SKM-1 treated with dmso at 0.1 percent for 144 hours (cell line): Measurements from ENCODE around the gene CA10.

ENCODE experiments used
- DNase-seq: peaks from one replicate; lab custom pipeline; 2025; ENCODE audit not compliant: unreplicated experiment; lab: John Stamatoyannopoulos, UW

Gene CA10

DNA sequence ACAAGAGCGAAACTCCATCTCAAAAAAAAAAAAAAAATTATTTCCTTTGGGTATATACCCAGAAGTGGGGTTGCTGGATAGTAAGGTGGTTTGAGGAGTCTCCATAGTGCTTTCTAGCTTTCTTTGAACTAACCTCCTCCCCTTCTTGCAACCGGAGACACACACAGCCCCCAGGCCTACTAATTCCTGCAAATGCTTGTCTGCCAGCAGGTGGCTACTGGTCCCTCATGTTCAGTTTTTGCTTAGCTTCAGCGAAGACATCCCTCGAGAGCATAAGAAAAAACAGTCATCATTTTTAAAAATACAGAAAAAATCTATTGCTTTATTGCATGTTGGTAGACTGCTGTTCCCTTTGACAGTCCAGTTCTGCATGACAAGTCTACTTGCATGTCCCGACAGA, 459.2 kb downstream of the CA10 start:
- no peak for DNase-seq

DNA sequence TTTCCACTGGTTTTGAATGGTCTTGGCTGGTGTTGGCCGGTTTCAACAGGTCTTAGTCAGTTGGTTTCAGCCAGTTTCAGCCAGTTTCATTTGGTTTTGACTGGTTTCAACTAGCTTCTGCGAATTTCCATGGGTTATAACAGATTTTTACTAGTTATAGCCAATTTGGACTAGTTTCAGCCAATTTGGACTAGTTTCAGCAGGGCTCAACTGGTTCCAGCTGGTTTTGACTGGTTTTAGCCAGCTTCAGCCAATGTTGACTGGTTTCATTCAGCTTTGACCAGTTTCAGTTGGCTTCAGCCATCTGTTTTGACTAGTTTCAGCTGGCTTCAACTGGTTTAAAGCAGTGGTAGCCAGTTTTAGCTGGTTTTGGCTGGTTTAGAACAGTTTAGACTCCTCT, 465.6 kb downstream of the CA10 start:
- DNase-seq = no peak

DNA sequence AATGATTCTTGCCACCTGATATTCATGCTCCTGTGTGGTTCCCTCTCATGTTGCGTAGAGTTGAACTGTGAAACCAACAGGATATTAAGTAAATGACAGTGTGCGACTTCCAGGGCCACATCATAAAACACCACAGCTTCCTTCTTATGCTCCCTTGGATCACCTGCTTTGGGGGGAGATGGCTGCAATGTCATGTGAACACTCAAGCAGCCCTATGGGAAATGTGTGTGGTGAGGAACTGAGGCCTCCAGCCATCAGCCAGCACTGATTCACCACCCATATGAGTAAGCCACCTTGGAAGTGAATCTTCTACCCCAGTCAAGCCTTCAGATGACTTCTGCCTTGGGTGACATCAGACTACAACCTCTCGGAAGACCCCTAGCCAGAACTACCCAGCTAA, 470.6 kb downstream of the CA10 start:
- no peak for DNase-seq

DNA sequence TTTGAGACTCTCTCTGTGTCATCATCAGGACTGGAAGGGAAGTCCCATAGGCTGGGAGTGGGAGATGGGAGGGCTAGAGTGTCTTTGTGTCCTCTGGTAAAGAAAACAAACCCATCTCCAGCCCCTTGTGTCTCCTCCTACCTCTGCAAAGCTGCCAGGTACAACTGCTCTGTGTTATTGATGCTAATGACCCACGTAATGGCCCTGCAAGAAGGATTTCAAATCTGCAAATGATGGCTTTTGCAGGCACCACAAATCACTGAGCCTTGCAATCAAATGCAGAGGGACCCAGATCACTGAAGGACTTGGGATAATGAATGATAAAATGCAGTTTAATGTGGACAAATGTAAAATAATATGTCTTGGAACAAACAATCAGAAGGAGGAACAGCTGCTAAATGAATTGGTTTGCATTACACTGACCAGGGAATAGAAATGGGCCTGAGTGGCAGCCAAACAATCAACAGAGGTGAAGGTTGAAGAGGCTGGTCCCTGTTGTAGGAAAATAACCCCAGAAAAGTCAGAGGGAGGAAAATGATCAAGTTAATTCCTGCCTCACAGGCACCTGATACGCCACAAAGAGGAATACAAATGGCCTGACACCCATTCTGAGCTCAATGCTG, 473.1 kb downstream of the CA10 start:
- no peak for DNase-seq

DNA sequence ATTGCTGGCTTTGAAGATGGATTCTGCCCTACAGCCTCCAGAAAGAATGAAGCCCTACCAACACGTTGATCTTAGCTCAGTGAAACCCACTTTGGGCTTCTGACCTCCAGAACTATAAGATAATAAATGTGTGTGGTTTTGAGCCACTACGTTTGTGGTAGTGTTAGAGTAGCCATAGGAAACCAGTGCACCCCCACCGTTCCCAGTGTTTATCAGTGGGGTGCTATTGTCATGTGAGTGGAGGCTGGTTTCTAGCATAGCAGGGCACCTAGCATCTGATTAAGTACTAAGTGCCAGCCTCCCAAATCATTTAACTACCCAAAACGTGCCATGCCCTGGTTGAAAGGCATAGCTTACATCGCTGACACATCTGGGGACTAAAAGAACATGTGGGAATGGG, 474.3 kb downstream of the CA10 start:
- DNase-seq = no peak

DNA sequence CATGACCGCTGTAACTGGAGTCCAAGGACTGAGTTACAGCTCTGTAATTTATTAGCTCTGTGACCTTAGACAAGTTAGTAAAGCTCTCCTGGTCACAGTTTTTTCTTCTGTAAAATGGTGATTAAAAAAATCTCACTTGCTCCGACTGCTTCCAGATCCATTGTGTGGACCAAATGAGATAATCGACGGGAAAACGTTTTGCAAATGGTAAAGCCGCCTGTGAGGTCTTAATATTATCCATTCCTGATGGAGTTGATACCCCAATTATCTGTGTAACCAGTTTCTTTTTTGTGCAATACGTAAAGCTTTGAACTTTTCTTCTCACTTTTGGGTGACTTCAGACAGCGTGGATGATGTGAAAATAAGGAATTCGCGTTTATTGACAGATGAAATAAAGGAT, 475.2 kb downstream of the CA10 start:
- no peak for DNase-seq

DNA sequence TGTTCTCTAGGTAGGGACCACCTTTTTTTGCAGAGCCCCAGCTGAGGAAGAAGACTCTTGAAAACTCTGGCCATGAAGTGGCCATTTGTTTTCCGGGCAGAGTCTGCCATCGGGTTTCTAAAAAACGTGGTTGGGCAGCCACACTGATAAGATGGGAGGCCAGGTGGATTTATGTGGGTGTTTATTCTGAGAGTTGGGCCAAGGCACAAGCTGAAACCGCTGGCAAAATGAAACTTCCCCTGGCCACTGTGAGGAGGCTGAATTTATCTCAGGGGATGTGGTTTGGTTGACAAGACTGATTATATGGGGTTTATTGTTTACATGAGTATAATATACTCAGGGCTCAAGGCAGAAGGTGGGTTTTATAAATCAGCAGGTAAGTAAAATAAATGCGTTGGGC, 476.4 kb downstream of the CA10 start:
- no peak for DNase-seq

DNA sequence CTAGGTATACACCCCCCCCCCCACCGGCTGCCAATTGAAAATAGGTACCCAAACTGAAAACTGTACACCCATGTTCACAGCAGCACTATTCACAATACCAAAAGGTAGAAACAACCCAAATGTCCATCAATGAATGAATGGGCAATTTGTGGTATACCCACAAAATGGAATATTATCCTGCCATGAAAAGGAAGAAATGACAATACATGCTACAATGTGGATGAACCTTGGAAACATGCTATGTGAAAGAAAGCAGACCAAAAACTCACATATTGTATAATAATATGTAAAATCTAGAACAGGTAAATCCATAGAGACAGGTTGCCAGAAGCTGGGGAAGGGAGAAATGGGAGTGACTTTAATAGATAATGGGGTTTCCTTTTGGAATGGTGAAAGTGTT, 480.6 kb downstream of the CA10 start:
- DNase-seq = no peak

DNA sequence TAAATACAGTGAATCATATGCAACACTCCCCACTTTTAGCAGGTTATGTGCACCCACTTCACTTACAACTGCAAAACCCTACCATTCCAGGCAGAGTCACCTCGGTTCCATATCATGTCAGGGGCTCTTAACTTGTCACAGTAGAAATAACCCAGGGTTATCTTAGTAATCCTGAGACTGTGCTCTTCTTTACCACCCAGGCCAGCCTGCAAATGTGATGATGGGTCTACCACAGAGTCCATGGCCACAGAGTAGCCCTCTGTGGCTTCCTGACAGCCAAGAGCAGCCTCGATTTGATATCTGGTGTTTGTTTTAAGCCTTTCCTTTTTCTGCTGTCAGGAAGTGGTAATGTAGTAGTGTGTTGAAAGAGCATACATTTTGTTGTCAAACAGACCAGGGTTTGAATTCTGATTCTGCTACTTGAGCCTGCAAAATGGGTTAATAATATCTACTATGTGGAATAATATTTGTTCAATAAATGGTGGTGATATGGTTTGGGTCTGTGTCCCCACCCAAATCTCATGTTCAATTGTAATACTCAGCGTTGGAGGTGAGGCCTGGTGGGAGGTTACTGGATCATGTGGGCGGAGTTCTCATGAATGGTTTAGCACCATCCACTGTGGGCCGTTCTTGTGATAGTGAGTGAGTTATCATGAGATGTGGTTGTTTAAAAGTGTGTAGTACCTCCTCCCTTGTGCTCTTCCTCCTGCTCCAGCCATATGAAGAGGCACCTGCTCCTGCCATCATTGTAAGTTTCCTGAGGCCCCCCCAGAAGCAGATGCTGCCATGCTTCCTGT, 481.6 kb downstream of the CA10 start:
- DNase-seq = no peak

DNA sequence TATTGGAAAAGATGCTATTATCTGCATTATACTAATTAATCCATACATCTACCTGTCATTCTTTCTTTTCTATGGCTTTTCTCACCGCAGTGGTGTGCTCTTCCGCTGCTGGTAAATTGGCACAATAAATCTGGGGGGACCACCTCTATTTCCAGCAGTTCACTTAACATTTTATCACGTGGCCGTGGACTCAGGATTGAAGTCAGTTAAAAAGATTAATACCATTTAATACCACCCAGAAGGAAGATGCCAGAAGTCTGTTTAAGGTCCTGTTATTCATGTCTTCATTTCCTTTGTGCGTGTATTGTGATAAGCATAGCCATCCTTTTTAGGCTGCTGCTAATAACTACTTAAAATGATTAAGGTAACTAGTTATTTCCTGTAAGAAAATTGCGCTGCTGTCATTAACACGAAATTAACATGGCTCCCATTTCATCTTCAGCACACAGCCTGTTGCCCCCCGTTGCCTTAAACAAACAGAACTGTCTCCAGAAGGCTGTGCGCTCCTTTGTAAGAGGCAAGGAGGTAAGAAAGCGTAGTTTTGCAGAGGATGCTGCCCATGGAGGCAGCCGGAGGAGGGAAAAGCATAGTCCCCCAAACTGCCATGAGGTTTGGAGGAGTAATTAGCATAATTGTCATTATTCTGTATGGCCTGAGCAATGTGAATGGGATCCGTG, 483.8 kb downstream of the CA10 start:
- no peak for DNase-seq

DNA sequence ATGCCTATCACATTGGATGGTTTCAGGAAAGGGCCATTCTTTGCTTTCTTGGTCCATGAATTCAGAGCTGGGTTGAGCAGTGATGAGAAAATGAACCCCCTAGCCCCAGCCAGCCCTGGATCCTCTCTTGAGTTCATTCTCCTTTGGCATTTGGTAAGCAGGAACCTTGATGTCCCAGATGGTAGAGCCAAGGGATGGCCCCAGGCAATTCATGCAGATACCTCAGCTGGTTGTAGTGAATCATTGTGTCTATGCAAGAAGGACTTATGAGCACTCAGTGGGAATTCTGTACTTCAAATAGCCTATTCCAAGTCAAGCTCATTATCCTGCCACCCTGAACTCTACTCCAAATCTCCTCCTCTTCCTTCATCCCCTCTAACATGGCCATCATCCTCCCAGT, 485.4 kb downstream of the CA10 start:
- DNase-seq = no peak

DNA sequence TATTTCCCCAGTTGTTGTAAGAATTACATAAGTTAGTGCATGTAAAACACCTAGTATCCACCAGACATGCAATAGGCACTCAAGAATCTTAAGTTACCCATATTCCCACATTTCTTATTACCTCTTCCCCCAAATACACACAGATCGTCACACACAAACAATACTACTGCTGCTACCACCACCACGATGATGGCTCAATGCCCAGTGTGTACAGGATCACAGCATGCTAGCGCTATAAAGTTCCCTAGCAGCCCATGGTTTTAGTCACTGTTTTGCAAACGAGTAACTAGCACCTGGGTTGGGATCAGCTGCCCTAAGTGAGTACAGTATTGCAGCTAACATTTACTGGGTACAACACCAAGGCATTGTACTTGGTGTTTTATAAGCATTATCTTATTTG, 486.4 kb downstream of the CA10 start:
- DNase-seq = no peak

DNA sequence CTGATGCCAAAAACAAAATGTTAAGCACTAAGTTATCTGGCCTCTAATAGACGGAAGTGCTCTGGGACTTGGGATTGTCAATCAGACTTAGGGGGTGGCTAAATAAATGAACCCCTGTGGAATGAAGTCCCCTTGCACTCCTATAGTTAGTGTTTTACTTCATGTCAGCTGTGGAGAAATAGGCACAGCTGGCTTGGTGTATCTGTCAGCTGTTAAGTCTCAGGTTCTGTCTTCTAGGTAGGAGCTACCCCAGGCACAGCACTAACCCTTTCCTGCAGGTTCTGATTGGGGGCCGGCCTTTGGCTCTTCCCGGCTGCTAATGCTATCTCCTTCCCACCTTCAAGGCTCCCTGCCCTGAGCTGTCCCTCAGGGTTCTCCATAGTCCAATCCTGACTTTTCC, 487.6 kb downstream of the CA10 start:
- no peak for DNase-seq

DNA sequence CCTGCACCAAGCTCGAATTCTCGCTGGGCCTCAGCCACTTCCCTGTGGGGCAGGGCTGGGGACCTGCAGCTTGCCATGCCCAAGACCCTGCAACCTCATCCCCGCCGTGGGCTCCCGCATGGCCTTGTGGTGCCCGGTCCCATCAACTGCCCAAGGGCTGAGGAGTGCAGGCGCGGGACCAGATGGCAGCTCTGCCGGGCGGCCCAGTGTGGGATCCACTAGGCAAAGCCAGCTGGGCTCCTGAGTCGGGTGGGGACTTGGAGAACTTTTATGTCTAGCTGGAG, 489.6 kb downstream of the CA10 start:
- no peak for DNase-seq

DNA sequence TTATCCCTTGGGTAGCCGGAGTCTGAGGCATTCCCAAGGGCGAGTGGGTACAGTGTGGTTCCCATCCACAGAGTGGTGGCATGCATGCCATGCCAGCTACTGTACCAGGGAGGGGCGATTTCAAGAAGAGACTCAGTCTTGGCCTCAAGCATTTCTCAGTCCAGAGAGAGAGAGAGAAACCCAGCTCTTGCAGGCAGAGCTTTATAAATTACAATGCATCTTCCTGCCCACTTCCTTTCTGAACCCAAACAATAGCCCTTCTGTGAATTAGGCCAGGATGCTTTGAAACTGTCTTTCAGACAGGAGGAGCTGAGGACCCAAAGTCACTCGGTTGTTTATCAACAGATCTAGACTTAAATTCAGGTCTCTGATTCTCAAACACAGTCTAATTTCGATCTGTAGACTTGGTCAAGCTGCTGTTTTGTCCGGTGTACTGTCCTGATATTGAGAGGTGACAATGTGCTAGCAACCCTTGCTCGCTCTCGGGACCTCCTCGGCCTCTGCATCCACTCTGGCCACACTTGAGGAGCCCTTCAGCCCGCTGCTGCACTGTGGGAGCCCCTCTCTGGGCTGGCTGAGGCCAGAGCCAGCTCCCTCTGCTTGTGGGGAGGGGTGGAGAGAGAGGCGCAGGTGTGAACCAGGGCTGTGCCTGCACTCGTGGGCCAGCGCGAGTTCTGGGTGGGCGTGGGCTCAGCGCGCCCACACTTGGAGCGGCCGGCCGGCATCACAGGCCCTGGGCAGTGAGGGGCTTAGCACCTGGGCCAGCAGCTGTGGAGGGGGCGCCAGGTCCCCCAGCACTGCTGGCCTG, 490.2 kb downstream of the CA10 start:
- DNase-seq = no peak

DNA sequence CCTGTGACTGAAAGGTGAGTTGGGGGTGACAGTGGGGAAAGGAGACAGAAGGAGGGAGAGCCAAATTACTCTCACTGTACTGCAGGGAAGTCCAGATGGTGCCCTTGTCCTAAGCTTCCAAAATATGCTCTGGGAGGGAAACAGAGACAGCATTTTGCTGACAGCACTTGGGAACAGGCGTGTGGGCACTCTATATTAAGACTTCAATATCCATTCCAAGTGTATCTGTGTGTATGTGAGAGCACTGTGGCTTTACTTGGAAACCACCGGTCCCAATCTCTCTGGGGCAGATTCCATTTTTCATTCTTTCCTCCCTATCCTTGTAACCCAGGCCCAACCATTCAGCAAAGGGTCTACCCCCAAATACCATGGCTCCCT, 490.8 kb downstream of the CA10 start:
- no peak for DNase-seq

DNA sequence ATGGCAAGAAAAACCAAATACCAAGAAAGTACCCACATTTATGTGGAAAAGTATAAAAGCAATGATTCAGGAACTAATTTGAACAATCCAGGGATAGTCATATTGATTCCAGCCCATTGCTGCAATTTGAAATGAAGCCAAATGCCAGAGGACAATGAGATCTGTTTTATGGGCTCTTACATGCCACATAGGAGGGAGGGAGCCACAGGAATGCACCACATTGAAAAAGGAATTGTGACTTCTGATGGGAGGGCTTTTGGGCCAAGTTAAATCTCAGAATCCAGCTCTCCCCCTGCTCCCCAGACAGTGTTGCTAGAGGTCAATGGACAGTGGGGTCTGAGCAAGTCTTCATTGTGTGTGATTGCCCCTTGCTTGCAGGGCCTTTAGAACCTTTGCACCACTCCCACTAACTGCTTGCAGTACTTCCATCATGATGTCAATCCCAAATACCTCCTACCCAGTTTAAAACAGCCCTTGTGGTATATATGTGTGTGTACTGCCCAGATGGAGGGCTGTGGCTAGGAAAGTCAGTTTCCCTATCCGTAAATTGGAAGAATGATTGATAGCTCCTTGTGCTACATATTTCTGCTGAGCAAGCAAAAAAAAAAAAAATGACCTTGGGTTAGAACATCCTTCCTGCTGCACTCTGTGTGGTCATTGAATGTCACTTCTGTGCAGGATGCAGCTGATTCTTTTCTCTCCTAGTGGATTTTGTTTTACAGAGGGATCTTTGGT, 491.4 kb downstream of the CA10 start:
- DNase-seq = no peak

DNA sequence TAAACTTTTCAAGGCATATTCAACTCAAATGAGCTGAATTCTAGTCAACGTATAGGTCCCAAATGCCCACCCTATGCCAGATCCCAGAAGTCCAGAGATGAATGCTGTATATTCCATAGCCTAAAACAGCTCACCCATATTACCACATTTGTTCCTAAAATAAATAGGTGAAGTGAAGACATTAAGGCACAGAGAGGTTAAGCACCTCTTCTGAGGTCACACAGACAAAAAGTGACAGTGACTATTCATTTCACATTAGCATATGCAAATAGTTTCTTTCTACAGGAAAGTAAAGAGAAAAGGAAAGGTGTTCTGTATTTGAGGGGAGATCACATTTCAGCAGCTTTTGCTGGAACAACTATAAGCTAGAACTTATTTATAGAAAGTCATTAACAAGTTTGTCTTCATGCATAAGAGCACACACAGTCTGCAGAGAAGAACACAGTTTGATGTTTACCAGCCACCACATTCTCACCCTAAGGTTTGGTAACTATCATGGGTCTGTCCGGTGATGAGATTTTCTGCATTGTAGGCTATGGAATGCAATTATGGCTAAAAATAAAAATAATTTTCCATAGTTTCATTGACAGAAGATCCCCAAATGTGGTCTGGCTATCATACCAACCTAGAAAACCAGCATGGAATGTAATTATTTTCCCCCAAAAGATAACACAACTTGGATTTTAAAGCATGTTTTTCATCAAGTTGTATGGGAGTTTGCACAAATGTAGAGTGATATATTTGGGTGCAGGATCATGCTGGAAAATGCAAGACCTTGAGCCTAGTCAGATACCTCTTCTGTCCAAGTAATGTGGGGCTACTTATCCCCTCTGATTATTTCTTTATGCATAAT, 496.1 kb downstream of the CA10 start:
- DNase-seq = no peak

DNA sequence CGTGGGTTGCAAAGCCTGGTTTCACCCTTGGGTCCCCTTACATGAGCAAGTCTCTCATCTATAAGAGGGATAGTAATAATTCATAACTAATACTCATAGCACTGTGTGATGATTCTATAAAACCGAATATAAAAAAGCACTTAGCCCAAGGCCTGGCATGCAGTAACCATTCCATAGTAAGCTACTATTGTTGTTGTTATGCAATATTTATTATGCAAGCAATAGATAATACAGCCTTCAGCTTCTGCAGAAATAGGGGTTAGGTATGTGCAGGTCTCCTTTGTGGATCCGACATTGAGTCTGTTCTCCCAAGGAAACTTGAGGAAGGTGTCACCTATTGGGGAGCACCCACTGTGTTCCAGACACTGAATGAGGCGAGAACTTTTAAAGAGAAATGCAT, 497.1 kb downstream of the CA10 start:
- DNase-seq = no peak

DNA sequence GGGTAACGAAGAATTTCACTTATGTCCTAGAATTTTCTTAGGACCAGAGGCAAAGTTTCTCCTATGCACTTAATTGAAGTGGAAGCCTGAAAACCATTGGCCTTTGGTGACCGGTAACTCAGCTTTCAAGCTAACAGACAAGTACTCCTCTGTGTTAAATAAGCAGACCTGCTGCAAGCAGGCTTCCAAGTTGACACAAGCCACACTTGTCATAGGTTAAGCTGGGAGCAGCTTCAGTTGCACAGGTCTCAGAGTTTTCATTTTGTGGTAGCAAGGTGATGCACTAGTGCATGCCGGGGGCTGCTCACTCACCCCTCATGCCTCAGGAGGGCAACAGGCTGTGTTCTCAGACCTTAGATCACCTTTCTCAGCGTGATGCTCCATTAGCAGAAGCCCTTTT, 498.2 kb downstream of the CA10 start:
- DNase-seq = no peak
